HG03025 (cell line): Measurements from ENCODE around the gene IL17RB.

Experiments
- ATAC-seq: cut with Tn5 transposase; IDR thresholded peaks from one replicate; pipeline ENCODE4 v1.9.1; 2021; ENCODE audit warnings: mild to moderate bottlenecking, moderate library complexity; ENCODE audit not compliant: unreplicated experiment, low FRiP score

The IL17RB gene

DNA sequence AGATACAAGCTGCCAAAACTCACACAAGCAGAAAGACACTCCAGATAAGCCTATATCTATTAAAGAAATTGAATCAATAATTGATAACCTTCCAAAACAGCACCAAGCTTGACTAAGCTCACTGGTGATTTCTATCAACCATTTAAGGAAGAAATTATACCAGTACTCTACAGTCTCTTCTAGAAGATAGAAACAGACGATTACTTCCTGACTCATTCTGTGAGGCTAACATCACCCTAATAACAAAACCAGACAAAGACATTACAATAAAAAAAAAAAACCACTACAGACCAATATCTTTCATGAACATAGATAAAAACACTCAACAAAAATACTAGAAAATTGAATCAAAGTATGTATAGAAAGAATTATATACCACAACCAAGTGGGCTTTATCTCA is 20.3 kb upstream of the IL17RB start:
- ATAC-seq = no peak

- ATAC-seq = no peak
Measured at GRCh38 chr3:53828581-53828980, 17.8 kb upstream of the IL17RB start.

- no peak for ATAC-seq
Measured at GRCh38 chr3:53829605-53830004, 16.8 kb upstream of the IL17RB start.

GRCh38 chr3:53830944-53831343 is 15.4 kb upstream of the IL17RB start:
- no peak for ATAC-seq

GRCh38 chr3:53833053-53833645 is 13.2 kb upstream of the IL17RB start:
- no peak for ATAC-seq

GRCh38 chr3:53833700-53834099 is 12.7 kb upstream of the IL17RB start:
- no peak for ATAC-seq

GRCh38 chr3:53834429-53835095 is 11.8 kb upstream of the IL17RB start:
- no peak for ATAC-seq

DNA sequence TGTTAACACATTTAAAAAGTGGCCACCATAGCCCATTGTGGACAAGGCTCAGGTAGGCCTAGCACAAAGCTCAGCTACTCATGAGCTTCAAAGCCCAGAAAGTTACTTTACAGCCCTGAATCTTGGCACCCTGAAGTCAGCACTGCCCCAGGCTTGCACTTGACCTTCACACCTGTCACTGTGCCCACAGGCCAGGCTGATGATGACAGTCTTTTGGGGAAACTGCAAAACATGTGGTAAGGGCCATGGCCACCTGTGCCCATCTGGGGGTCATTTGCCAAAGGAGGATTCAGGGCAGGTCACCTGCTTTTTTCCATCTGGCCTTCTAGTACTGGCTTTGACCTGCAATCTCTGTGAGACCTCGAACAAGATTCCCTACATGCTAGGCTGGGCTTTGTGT is 11.1 kb upstream of the IL17RB start:
- ATAC-seq = no peak

DNA sequence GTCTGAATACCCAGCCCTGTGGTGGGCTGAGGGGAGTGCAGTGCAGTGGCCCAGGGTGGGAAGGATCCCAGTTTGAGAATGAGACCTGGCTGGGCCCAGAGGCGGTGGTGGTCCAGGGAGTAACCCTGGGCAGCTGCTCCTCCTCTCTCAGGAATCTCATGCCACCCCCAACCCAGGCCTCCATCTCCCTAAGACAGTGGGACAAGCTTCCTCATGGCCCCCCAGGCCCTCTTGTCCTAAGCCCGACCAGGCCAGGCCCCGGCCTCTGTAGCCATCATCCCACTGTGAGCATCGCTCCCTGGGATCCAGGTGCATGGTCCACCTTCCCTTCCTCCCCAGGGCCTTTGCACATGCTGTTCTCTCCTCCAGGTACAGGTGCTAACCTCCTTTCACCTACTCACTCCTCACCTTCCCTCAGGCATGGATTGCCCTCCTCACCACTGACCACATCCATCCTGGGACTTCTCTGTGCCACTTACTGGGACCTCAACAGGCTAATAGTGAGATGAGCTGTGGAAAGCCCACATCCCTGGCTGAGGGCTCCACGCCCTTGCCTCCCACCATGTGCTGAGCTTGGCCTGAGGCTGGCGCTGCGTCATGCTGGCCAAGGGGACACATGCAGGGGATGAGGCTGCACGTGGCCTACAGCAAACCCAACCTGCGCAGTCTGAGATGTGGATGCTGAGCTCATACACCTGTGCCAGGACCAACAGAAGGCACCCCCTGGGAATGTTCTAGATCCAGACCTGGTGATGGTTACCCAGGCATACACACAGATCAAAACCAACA is 10.1 kb upstream of the IL17RB start:
- ATAC-seq = no peak

DNA sequence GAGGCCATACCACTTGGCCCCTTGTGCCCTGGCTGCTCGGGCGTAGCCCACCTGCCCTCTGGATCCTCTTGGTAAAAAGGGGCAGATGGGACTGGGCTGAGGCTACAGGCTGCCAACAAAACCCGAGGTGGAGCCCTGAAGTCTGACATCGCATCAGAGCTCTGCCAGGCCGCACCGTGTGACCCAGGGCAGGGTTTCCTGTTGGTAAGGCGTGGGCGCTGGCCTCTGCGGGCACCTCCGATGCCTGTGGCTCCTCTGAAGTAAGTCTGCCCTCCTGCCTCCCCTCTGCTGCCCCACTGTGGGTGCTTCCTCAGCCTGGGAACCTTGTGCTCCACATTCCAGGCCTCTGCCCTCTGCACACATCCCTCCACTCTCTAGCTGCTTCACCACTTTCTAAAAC is 9.0 kb upstream of the IL17RB start:
- no peak for ATAC-seq

GRCh38 chr3:53841296-53841695 is 5.1 kb upstream of the IL17RB start:
- ATAC-seq = no peak

DNA sequence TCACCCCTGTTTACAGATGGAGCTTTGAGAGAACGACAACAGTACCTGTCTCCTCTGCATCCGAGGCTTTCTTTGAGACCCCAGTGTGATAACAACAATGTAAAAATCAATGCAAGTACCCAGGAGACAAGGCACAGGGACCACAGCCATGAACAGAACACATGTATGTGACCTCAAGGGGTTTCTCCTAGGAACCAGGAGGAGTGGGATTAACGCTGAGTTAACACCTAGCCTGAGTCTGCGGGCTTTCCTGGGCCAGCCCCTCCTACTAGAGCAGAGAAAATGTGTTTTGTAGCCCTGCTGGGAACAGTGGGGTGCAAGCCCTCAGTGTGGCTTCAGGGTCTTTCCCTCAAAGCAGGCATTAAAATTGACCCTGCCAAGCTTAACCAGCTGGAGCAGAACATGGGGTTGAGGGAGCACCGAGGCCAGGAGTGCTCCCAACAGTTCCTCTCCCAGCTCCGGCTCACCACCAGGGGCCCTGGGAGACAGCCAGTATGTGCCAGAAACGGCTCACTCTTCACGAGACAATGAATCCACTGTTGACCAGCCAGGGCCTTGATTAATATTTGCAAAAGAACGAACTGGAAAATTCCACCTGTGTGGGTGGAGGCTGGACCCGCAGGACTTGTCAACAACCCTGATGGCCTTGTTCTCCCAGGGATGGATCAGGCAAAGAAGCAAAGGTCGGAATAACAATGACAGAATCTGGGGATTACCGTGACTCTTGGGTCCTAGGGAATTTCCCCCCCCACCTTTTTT is 3.8 kb upstream of the IL17RB start:
- ATAC-seq = no peak

DNA sequence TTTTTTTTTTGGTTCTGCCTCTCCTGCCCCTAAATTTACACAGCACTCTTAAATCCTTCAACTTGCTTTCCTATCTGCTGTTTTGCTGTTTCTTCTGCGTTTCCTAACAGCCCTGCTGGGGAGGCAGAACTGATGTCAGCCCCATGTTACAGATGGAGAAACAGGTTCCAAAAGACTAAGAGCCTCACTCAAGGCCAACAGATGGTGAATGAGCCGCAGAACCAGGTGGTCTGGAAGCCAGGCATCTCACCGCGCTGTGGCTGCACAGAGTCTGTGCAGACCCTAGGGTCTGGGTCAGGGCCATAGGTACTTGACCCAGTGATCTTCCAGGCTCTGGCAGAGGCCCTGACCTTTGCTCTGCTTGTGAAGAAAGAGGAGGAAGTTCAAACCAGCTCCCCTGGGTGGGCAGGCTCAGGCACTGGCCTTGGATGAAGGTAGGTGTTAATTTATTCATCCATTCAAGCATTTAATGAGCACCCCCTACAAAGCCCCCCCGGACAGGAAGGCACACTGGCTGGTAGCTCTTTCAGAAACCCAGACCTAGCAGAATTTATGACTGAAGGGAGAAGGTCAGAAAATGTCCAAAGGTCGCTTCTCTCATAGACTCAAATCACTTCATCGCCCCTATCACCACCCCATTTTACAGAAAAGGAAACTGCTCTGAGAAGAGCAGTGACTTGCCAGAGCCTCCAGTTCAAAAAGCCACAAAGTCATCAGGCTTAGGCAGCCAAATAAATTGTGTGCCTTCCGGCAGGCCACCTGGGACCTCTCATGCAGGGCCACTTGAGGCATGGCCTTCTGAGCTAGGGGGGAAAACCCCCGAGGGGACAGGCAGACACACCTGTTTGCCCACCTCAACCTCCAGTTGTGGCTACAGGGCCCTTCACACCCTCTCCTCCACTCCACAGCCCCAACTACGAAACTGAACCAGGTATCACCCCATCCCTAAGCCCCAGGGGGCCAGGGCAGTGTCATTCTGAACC is 2.9 kb upstream of the IL17RB start:
- no peak for ATAC-seq

GRCh38 chr3:53844262-53845102 is 1.9 kb upstream of the IL17RB start:
- ATAC-seq = no peak

- ATAC-seq = no peak
Measured at GRCh38 chr3:53845103-53845880, 1.1 kb upstream of the IL17RB start.

GRCh38 chr3:53845881-53846133 is 561 bp upstream of the IL17RB start:
- ATAC-seq = no peak

GRCh38 chr3:53846851-53847155 is 435 bp downstream of the IL17RB start:
- no peak for ATAC-seq

GRCh38 chr3:53849916-53850315 is 3.5 kb downstream of the IL17RB start:
- no peak for ATAC-seq

GRCh38 chr3:53850895-53851294 is 4.5 kb downstream of the IL17RB start:
- ATAC-seq = no peak
